Measurements from ENCODE around the gene SUGCT. TPM values are rescaled to one million over a fixed set of nuclear protein-coding genes. Genes with fewer than 3 reads are reported as not detected.

SUGCT gene
- total and polyA plus RNA-seq, 3 experiments from 2014 or later, result 1.1 to 1.4 (median 1.3) TPM

DNA sequence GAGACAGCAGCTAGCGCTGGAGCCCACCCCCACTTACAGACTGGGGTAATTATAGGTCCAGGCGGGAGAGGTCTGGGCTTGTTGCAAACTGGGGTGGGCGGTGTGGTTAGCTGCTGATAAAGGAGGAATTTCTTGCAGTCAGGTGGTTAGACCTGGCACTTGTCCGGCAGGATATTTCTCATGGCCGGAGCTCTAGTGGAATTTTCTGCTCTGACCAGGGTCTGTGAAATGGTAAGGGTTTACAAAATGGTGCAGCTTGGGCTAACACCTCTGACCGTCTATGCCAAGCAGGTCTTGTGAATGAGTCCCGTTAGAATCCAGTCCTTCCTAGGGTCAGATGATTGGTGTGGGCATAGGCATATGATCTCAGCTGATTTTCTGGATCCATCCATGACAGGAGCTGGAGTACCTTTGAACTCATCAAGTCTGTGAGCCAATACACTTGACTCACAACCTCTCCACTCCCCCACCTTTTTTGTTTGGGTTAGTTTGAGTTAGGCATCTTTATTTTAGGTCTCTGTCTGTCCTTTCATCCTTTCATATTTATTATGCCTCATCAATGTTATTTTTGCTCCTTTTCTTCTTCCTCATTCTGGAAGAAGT, 213.4 kb downstream of the SUGCT start:
- no peaks in the 10 kb centered on the region for H3K27me3 Mint-ChIP-seq
- H3K36me3 ChIP-seq (ENCODE audit: insufficient read depth, low read length), result no peaks in the 10 kb centered on the region
- no peak for DNase-seq
- ChIA-PET POLR2A (no interaction called here), CTCF (no interaction called here)
- no peaks in the 10 kb centered on the region for H3K4me1 ChIP-seq (ENCODE audit: insufficient read depth, low read length)
- H3K36me3 Mint-ChIP-seq, result no peaks in the 10 kb centered on the region
- H3K4me3 ChIP-seq (ENCODE audit: low read length), result no peak overlapping the region
- H3K4me3 Mint-ChIP-seq, result no peak overlapping the region
- H3K4me1 Mint-ChIP-seq, result no peaks in the 10 kb centered on the region
- H3K9me3 ChIP-seq (ENCODE audit: low read length), result no peaks in the 10 kb centered on the region
- H3K9me3 Mint-ChIP-seq, result peaks cover 0 to 15% (median 5%) of the 10 kb centered on the region in 5 donors
- no peaks in the 10 kb centered on the region for H3K27me3 ChIP-seq (ENCODE audit: insufficient read depth, low read length, poor library complexity, severe bottlenecking)
- no peak overlapping the region for H3K27ac ChIP-seq (ENCODE audit: low read depth, low read length)
- no peak overlapping the region for H3K27ac Mint-ChIP-seq

DNA sequence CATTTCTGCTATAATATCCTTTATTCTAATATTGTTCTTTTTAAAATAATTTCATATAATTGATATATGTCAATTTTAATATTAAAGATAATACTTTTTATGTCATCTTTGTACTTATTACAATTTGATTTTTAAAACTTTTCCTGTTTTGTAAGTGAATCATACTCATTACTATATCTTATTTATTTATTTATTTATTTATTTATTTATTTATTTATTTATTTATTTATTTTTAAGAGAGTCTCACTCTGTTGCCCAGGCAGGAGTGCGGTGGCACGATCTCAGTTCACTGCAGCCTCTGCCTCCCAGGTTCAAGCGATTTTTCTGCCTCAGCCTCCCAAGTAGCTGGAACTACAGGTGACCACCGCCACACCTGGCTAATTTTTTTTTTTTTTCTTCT, 215.3 kb downstream of the SUGCT start:
- no peaks in the 10 kb centered on the region for H3K36me3 ChIP-seq (ENCODE audit: insufficient read depth, low read length)

DNA sequence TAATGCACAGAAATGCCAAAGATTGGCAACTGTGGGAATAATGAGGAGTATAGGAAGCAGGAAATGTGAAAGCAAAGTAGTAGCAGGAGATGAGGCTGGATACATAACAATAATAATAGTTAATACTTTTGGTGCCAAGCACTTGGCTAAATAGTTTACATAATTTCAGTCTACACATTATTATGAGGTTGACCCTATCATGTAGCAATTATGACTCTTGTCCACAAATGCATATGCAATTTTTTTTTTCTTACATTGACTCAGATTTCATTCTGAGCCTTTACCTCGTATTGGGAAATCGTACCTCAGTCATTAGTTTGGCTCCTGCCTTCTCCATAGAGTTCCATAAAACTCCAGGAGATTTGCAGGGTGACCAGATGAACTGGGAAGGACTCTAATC, 219.9 kb downstream of the SUGCT start:
- Histone ChIP-seq H3K36me3 (ENCODE audit: insufficient read depth, low read length) (no peaks in the 10 kb centered on the region), H3K27me3 (ENCODE audit: insufficient read depth, low read length, poor library complexity, severe bottlenecking) (no peaks in the 10 kb centered on the region), H3K4me1 (ENCODE audit: insufficient read depth, low read length) (no peaks in the 10 kb centered on the region), H3K4me3 (ENCODE audit: low read length) (no peak overlapping the region), H3K27ac (ENCODE audit: low read depth, low read length) (no peak overlapping the region), H3K9me3 (ENCODE audit: low read length) (no peaks in the 10 kb centered on the region)
- no peak for DNase-seq
- ChIA-PET CTCF (no interaction called here), POLR2A (no interaction called here)
- no peaks in the 10 kb centered on the region for H3K36me3 Mint-ChIP-seq
- no peaks in the 10 kb centered on the region for H3K4me1 Mint-ChIP-seq
- H3K27ac Mint-ChIP-seq, result no peak overlapping the region
- H3K27me3 Mint-ChIP-seq, result no peaks in the 10 kb centered on the region
- peaks cover 0 to 14% (median 5%) of the 10 kb centered on the region in 5 donors for H3K9me3 Mint-ChIP-seq
- H3K4me3 Mint-ChIP-seq, result no peak overlapping the region

More for the DNA sequence above, 215.3 kb downstream of the SUGCT start:
- CTCF ChIA-PET, result no interaction called here
- no peaks in the 10 kb centered on the region for H3K4me1 ChIP-seq (ENCODE audit: insufficient read depth, low read length)
- no peak overlapping the region for H3K27ac ChIP-seq (ENCODE audit: low read depth, low read length)
- peaks cover 0 to 11% (median 5%) of the 10 kb centered on the region in 5 donors for H3K9me3 Mint-ChIP-seq
- H3K36me3 Mint-ChIP-seq, result no peaks in the 10 kb centered on the region
- H3K27me3 Mint-ChIP-seq, result no peaks in the 10 kb centered on the region
- POLR2A ChIA-PET, result no interaction called here
- no peak for DNase-seq
- no peak overlapping the region for H3K4me3 ChIP-seq (ENCODE audit: low read length)
- no peak overlapping the region for H3K27ac Mint-ChIP-seq
- H3K4me3 Mint-ChIP-seq, result no peak overlapping the region
- no peaks in the 10 kb centered on the region for H3K27me3 ChIP-seq (ENCODE audit: insufficient read depth, low read length, poor library complexity, severe bottlenecking)
- H3K9me3 ChIP-seq (ENCODE audit: low read length), result no peaks in the 10 kb centered on the region
- no peaks in the 10 kb centered on the region for H3K4me1 Mint-ChIP-seq

DNA sequence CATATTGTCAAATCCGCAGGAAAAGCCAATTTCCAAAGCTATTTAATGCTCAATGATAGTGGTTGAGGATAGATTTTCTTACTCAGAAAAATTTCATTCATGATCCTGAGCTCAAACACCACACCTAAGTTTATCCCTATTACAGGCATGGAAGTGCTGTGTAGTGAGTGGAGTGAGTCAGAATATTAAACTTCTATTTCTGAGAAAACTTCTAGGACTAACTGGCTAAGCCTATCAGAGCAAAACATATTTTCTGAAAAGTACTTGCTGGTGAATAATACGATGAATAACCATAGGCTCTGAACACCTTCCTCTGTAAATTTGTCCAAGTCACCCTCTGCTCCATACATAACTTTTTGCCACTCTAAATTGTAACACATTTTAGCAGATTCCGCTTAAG, 221.5 kb downstream of the SUGCT start:
- no peaks in the 10 kb centered on the region for H3K4me1 ChIP-seq (ENCODE audit: insufficient read depth, low read length)
- H3K27ac Mint-ChIP-seq, result no peak overlapping the region
- no peaks in the 10 kb centered on the region for H3K36me3 ChIP-seq (ENCODE audit: insufficient read depth, low read length)
- no peak overlapping the region for H3K4me3 ChIP-seq (ENCODE audit: low read length)
- H3K27ac ChIP-seq (ENCODE audit: low read depth, low read length), result no peak overlapping the region
- no peak overlapping the region for H3K4me3 Mint-ChIP-seq
- H3K4me1 Mint-ChIP-seq, result no peaks in the 10 kb centered on the region
- DNase-seq, result no peak
- H3K36me3 Mint-ChIP-seq, result no peaks in the 10 kb centered on the region
- H3K27me3 Mint-ChIP-seq, result no peaks in the 10 kb centered on the region
- ChIA-PET POLR2A (no interaction called here), CTCF (no interaction called here)
- no peaks in the 10 kb centered on the region for H3K27me3 ChIP-seq (ENCODE audit: insufficient read depth, low read length, poor library complexity, severe bottlenecking)
- H3K9me3 ChIP-seq (ENCODE audit: low read length), result no peaks in the 10 kb centered on the region
- H3K9me3 Mint-ChIP-seq, result peaks cover 4 to 23% (median 9%) of the 10 kb centered on the region in 5 donors

DNA sequence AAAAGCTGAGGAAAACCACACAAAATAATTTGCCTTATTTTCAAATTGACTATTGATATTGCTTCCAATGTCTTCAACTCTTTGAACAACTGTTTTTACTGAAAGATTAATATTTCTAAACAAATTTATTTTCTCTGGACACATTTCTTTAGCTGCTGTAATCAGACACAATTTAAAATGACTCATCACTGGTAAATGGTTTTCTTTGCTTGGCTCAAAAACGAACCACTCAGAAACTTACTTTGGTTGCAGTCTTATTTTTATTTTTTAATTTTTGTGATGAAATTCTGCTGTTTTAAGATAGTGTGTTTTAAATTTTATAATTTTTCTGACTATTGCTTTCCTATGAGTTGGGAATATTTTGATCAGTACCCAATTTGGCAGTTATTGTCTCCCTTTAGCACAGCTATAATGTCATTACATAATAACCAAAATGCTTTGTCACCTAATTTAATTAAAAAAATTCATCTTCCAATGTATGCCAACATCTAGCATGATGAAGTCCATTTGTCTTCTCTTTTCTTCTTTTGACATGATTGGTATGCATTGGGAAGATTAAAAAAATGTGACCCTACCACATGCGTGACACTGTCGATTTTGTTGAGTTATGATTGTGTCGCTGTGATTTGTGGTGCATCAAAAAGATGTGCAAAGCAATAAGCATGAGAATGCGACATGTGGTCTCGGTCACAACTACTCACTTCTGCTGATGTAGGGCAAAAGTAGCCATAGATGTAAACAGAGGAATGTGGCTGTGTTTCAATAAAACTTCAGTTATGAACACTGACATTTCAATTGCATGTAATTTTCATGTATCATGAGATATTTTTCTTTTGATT, 222.3 kb downstream of the SUGCT start:
- Mint-ChIP-seq H3K27me3 (no peaks in the 10 kb centered on the region), H3K27ac (no peak overlapping the region), H3K9me3 (peaks cover 4 to 23% (median 12%) of the 10 kb centered on the region in 5 donors), H3K36me3 (no peaks in the 10 kb centered on the region), H3K4me3 (no peak overlapping the region), H3K4me1 (no peaks in the 10 kb centered on the region)
- no peak overlapping the region for H3K4me3 ChIP-seq (ENCODE audit: low read length)
- DNase-seq, result no peak
- no peaks in the 10 kb centered on the region for H3K36me3 ChIP-seq (ENCODE audit: insufficient read depth, low read length)
- POLR2A ChIA-PET, result no interaction called here
- no peak overlapping the region for H3K27ac ChIP-seq (ENCODE audit: low read depth, low read length)
- no peaks in the 10 kb centered on the region for H3K4me1 ChIP-seq (ENCODE audit: insufficient read depth, low read length)
- H3K9me3 ChIP-seq (ENCODE audit: low read length), result no peaks in the 10 kb centered on the region
- H3K27me3 ChIP-seq (ENCODE audit: insufficient read depth, low read length, poor library complexity, severe bottlenecking), result no peaks in the 10 kb centered on the region
- CTCF ChIA-PET, result no interaction called here

DNA sequence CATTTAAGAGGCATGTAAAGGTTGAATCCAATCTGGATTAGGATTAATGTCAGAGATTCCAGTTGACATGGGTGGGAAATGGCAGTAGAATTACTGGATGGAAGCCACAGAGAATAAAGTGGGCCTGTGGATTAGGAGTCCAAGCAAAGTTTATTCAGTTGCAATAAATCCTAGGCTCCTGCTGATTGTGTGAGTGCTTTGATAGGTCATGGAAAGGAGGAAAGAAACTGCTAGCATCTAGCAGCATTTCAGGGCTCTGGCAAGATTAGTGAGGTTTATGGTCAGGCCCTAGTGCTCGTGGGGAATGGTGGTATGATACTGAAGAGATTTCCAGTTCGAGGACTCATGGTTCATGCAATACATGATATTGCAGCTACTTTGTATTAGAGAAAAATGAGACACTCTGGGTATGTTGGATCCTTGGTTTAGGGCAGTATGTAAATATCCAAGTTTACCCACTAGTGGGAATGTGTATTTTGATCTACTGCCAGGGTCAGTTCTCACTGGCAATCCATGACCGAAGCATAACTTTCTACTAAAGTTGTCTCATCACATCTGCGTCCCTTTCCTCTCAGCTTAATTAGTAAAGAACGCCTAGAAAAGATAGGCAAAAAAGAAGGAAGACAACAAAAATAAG, 235.0 kb downstream of the SUGCT start:
- Histone ChIP-seq H3K9me3 (ENCODE audit: low read length) (no peaks in the 10 kb centered on the region), H3K36me3 (ENCODE audit: insufficient read depth, low read length) (no peaks in the 10 kb centered on the region), H3K27me3 (ENCODE audit: insufficient read depth, low read length, poor library complexity, severe bottlenecking) (no peaks in the 10 kb centered on the region), H3K27ac (ENCODE audit: low read depth, low read length) (no peak overlapping the region), H3K4me3 (ENCODE audit: low read length) (no peak overlapping the region), H3K4me1 (ENCODE audit: insufficient read depth, low read length) (no peaks in the 10 kb centered on the region)
- Mint-ChIP-seq H3K27me3 (no peaks in the 10 kb centered on the region), H3K4me3 (no peak overlapping the region), H3K36me3 (no peaks in the 10 kb centered on the region), H3K9me3 (peaks cover 5 to 21% (median 15%) of the 10 kb centered on the region in 5 donors), H3K27ac (no peak overlapping the region), H3K4me1 (no peaks in the 10 kb centered on the region)
- no peak for DNase-seq
- POLR2A ChIA-PET, result no interaction called here
- CTCF ChIA-PET, result no interaction called here

DNA sequence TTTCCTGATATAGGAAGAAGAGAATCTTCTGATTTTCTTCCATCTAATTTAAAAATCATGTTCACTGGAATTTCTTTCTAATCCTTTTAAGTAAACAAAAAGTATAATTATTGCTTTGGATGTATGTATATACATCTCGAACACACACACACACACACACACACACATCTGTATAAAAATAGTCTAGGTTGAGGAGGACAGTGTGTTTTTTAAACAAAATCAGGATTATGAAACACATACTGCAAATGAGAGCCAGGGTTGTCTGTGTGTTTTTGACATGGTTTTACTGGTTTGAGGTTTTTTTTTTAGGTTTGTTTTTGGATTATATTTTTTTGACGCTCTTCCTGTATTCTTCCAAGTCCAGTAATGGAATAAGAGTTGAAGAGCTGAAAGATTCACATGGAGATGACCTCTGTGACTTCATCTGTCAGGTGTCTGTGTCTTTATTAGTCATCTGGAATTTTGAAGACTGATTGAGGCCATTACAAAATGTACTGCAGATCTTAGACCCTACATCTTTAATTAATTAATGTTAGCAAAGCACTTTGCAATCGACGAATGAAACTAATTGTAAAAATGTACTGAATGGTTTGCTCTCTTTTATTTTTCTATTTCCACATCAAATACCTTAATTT, 237.1 kb downstream of the SUGCT start:
- Mint-ChIP-seq H3K27ac (no peak overlapping the region), H3K27me3 (no peaks in the 10 kb centered on the region), H3K36me3 (no peaks in the 10 kb centered on the region), H3K4me3 (no peak overlapping the region), H3K4me1 (no peaks in the 10 kb centered on the region), H3K9me3 (peaks cover 5 to 24% (median 18%) of the 10 kb centered on the region in 5 donors)
- CTCF ChIA-PET, result no interaction called here
- POLR2A ChIA-PET, result no interaction called here
- DNase-seq, result no peak
- no peaks in the 10 kb centered on the region for H3K27me3 ChIP-seq (ENCODE audit: insufficient read depth, low read length, poor library complexity, severe bottlenecking)
- H3K4me3 ChIP-seq (ENCODE audit: low read length), result no peak overlapping the region
- H3K36me3 ChIP-seq (ENCODE audit: insufficient read depth, low read length), result no peaks in the 10 kb centered on the region
- no peaks in the 10 kb centered on the region for H3K4me1 ChIP-seq (ENCODE audit: insufficient read depth, low read length)
- no peak overlapping the region for H3K27ac ChIP-seq (ENCODE audit: low read depth, low read length)
- H3K9me3 ChIP-seq (ENCODE audit: low read length), result no peaks in the 10 kb centered on the region

DNA sequence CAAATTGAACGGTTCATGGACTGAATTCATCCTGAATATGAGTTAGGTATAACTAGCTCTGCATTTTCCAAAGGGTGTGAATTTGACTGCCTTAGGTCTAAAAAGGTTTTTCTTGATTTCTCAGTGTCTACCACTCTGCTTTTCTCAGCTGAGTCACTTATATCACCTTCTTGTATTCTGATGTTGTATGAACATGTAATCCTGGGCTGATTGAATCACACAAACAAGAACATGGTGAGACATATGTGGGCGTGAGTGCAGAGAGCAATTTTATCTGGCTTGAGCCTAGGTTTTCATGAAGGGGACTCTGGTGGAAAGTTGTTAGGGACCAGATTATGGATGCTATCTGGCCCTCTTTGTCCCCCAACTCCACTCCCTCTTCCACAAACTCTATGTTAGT, 239.8 kb downstream of the SUGCT start:
- H3K36me3 Mint-ChIP-seq, result no peaks in the 10 kb centered on the region
- H3K27me3 Mint-ChIP-seq, result no peaks in the 10 kb centered on the region
- H3K27ac ChIP-seq (ENCODE audit: low read depth, low read length), result no peak overlapping the region
- H3K27me3 ChIP-seq (ENCODE audit: insufficient read depth, low read length, poor library complexity, severe bottlenecking), result no peaks in the 10 kb centered on the region
- H3K4me1 ChIP-seq (ENCODE audit: insufficient read depth, low read length), result no peaks in the 10 kb centered on the region
- CTCF ChIA-PET, result no interaction called here
- no peak overlapping the region for H3K4me3 ChIP-seq (ENCODE audit: low read length)
- no peaks in the 10 kb centered on the region for H3K4me1 Mint-ChIP-seq
- H3K9me3 ChIP-seq (ENCODE audit: low read length), result no peaks in the 10 kb centered on the region
- no peak overlapping the region for H3K4me3 Mint-ChIP-seq
- no peak for DNase-seq
- no peak overlapping the region for H3K27ac Mint-ChIP-seq
- no peaks in the 10 kb centered on the region for H3K36me3 ChIP-seq (ENCODE audit: insufficient read depth, low read length)
- POLR2A ChIA-PET, result no interaction called here
- H3K9me3 Mint-ChIP-seq, result peaks cover 16 to 26% (median 21%) of the 10 kb centered on the region in 5 donors
